Effector CD8-positive, alpha-beta T cell (primary cell): ENCODE results near the gene NPAT.
"Not testable (repeated sequence)": the region's sequence is repeated elsewhere in the genome, so short reads cannot be mapped to it uniquely, and the experiment has no call there.

Source experiments
- DNase-seq: peaks from one replicate; lab custom pipeline; 2025; lab: John Stamatoyannopoulos, UW

The NPAT gene

DNA sequence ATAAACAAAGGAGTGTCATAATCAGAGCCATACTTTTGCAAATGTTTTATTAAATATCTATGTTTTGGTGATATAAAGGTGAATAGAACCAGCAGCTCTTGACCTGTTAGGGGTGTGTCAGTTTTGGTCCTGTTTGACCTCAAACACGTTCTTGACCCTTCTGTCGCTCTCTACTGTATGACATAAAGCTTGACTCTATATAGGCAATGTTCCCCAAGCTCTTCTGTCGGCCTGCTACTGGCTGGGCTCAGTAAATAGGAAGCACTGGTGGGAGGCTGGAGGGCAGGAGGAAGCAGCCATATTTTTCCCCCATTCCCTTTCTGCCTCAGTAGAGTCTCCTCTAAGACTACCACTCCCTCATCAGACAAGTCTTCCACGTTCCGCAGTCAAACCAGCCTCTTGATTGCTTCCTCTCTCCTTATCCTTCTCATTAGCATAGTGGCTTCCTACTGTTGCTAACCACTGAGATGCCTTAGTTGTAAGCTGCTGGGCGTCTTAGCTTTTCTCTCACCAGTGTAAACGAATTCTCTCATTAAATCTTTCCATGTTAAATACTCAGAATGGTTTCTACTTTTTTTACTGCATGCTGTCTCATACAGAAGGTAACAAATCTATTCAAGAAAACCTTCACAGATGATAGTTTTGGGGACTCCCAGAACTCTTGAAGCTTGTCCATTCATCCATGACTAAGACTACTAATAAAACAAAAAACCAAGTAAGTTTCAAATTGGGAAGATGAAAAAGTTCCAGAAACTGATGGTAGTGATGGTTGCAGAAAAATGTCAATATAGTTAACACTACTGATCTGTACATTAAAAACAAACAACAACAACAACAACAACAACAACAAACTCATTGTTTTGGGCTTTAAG lies 3.3 kb downstream of the NPAT start:
- no peak for DNase-seq

- no peak for DNase-seq
These were observed 4.0 kb downstream of the NPAT start for GRCh38 chr11:108218455-108218854.

- DNase-seq: no peak
These were observed 5.5 kb downstream of the NPAT start for GRCh38 chr11:108216988-108217387.

- no peak for DNase-seq
These were observed 8.7 kb downstream of the NPAT start for GRCh38 chr11:108213784-108214183.

- no peak for DNase-seq
These were observed 12.0 kb downstream of the NPAT start for GRCh38 chr11:108210441-108210840.

DNA sequence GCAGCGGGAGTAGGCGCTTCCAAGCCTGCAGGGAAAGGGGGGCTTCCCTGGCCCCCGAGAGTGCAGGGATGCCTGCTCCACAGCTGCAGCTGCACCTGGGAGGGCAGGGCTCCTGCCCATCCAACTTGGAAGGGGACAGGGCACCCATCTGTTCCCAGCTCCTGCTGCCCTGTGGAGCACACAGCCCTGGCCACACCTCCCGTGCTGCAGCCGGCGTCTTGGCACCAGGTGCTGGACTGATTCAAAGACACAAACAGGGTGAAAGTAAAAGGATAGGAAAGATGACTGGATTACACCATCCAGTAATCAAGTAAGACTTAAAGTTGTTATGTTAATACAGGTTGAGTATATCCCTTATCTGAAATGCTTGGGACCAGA lies 14.8 kb downstream of the NPAT start:
- DNase-seq: no peak

DNA sequence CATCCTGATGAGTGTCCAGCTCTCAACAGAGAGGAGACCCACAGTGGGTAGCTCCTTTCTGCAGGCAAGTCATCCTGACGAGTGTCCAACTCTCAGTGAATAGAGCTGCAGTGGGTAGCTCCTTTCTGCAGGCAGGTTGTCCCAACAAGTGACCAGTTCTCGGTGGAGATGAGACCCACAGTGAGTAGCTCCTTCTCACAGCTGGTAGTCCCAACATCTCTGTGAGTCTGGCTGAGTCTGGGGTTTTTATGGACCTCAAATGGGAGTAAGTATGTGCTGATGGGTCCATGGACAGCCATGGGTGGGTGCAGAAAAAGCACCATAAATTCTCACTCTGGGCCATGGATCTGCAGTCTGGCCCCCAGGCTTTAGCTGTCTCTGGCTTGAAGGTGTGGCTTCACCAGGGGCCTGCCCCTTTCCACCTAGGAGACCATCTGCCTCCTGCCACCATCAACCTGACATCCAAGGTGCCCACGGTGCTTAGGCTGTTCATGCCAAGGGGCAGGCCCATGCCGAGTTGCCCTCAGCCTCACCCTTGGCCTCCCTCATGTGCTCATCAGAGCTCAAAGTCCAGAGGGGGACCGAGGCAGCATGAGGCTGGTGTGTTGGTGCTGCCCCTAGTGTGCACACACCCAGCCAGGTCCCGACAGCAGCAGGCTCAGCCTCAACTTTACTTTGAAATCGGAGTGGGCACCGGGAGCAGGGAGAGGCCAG lies 15.3 kb downstream of the NPAT start:
- DNase-seq: no peak

- no peak for DNase-seq
These were observed 16.3 kb downstream of the NPAT start for GRCh38 chr11:108206171-108206570.

GRCh38 chr11:108204929-108205499 lies 17.4 kb downstream of the NPAT start:
- no peak for DNase-seq

- DNase-seq: no peak
These were observed 18.1 kb downstream of the NPAT start for GRCh38 chr11:108204376-108204775.

DNA sequence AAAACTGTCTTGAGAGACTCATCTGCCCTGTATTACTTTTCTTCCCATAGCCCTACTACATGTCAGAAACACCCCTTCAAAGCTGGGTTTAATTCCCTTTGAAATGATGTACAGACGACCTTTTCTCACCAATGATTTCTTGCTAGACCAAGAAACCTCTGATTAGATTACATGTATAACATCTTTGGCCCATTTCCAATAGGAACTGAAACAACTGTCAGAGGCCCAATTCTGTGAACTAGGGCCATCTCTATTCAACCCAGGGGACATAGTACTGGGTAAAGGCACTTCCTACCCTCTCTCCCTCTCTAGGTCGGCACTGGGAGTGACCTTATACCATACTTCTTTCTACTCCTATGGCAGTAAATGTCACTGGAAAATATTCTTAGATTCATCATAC lies 19.4 kb downstream of the NPAT start:
- DNase-seq: no peak

- DNase-seq: no peak
These were observed 22.8 kb downstream of the NPAT start for GRCh38 chr11:108199446-108200321.

GRCh38 chr11:108198833-108199232 lies 23.6 kb downstream of the NPAT start:
- DNase-seq: no peak

DNA sequence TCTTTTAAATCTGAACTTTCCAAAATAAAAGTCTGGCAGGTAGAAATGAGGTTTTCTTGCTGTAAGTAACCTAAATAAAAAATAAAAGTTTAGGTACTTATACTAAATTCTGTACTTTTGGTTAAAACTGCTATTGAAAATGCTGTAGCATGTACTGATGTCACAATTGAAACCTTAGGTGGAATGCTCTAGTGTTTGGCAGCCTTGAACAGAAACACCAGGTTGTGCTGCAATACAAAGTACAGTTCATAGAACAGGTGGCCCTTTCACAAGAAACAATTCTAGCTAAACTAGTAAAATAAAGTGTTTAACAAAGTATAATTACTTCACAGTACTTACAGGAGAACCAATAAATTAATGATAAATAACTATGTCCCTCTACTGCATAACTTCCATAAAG lies 25.1 kb downstream of the NPAT start:
- DNase-seq: no peak

DNA sequence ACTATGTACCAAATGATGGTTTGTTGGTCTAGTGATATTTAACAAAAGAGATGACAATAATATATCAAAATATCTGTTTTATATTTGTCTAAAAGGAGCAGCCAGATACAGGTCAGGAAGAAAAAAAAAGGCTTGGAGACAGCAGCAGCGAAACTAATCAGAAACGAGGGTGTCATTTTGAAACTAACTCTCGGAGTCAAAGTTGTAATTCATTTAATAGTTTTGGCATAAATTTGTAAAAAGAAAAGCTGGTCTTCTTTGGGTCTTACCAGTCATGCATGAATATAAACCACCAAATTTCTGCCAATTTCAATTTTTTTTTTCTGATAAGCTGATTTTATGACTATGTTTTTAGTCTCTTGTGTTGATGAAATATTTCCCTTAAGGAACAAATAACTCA lies 25.5 kb downstream of the NPAT start:
- no peak for DNase-seq

GRCh38 chr11:108193725-108194124 lies 28.7 kb downstream of the NPAT start:
- no peak for DNase-seq

- DNase-seq: no peak
These were observed 44.9 kb downstream of the NPAT start for GRCh38 chr11:108177570-108177969.

DNA sequence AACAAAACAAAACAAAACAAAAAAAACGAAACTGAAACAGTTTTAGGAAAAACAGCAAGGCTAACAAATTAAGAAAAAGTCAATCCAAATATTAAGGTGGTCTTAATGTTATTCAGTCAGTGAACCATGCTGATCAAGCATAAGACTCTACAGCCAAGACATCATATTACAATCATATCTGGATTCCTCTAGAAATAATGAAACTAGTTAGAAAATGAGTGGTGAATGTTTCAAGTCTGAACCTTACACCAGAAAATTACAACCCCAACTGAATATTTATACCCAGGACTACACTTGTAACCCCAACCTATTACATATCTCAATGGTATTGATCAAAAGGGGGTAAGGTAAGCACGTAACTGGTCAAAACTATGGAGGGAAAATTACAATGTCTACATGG lies 52.3 kb downstream of the NPAT start:
- no peak for DNase-seq

DNA sequence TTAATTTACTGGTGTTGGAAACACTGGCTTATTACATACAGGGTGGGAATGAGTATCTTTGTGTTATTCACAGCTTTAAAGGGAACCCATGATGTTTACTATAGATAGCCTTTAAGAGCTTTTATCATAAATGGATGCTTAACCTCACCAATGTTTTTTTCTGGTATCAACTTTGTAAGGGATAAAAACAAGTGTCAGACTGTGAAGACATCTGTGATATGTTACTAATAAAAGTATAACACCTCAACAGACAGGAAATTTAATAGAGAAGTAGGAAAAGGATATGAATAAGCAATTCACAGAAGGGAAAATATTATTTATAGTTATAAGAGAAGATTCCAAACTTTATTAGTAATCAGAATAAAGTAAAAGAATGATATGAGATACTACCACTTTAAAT lies 54.8 kb downstream of the NPAT start:
- DNase-seq: no peak

GRCh38 chr11:108162878-108163277 lies 59.6 kb downstream of the NPAT start:
- DNase-seq: not testable (repeated sequence)

DNA sequence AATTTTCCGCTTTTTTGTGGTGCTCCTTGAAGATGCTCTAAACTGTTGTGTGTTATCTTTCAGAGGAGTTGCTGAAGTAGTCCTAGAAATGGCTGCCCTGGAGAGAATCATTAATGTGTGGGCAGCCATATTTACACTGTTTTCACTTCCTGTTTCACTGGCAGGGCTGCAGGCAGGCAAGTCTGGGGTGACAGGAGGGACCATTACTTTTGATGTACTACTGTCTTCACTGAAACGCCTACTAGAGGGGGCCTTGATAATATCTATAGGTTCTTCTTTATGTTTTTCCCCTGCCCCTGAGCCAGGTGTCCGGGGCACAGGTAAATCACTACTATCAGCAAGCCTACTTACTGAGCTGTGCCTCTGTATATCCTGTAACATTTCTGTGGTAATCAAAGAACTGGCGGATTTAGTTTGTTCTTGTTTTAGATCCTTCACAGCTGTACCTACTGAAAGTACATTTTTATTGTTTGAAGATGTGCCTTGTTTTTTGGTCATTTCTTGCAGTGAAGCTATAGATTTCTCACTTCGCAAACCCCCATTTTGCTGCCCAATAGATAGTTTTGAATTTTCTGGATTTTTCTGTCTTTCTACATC lies 61.4 kb downstream of the NPAT start:
- no peak for DNase-seq

DNA sequence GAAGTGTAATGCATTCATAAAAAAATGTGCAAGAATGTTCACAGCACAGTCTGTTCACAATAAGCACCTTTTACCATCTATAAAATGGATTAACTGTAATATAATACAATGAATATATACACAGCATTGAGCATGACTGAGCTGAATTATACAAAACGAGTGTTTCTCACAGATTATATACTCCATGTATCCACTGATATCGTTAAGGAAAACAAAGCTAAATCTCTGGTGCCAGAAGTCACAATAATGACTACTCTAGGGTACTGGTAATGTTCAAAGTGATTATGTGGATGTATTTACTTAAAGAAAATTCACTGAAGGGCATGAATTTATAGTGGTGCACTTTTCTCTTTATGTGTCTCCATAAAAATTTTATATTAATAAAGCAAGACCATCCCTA lies 67.8 kb downstream of the NPAT start:
- DNase-seq: no peak
